HEK293T (cell line): ENCODE measurements around the gene LRRC7.

Experiments
- CTCF ChIA-PET: fragments of 350-600 bp; formaldehyde crosslinking; extraction: SDS; loops from one replicate; lab custom pipeline; 2021; ENCODE audit warnings: antibody characterized with exemption, inconsistent platforms; lab: Yijun Ruan, JAX
- POLR2A ChIA-PET: fragments of 350-600 bp; formaldehyde crosslinking; extraction: SDS; loops from one replicate; lab custom pipeline; 2020; ENCODE audit warnings: antibody characterized with exemption, inconsistent platforms; lab: Yijun Ruan, JAX
- DNase-seq: peaks from one replicate; pipeline ENCODE4 v3.0.0; 2012; ENCODE audit warnings: mixed read lengths; ENCODE audit errors: extremely low spot score
- ARNT ChIP-seq: fragments of 450-650 bp; IDR thresholded peaks from 2 replicates; pipeline ENCODE4 v1.6.1; 2017; ENCODE audit warnings: mild to moderate bottlenecking
- BHLHE40 ChIP-seq: fragments of 450-650 bp; IDR thresholded peaks from 2 replicates; pipeline ENCODE4 v1.6.1; 2016; ENCODE audit warnings: mild to moderate bottlenecking, moderate library complexity, borderline replicate concordance
- CTBP1 ChIP-seq: fragments of 450-650 bp; IDR thresholded peaks from 2 replicates; pipeline ENCODE4 v1.6.1; 2016; ENCODE audit warnings: borderline replicate concordance
- ELF4 ChIP-seq: fragments of 450-650 bp; IDR thresholded peaks from 2 replicates; pipeline ENCODE4 v1.6.1; 2017; ENCODE audit warnings: antibody characterized with exemption
- FOXA1 ChIP-seq: fragments of 450-650 bp; IDR thresholded peaks from 2 replicates; pipeline ENCODE4 v1.6.1; 2016; ENCODE audit warnings: mild to moderate bottlenecking
- FOXK2 ChIP-seq: fragments of 450-650 bp; IDR thresholded peaks from 2 replicates; pipeline ENCODE4 v1.6.1; 2016; ENCODE audit warnings: mild to moderate bottlenecking
- FOXM1 ChIP-seq: fragments of 450-650 bp; IDR thresholded peaks from 2 replicates; pipeline ENCODE4 v1.6.1; 2017; ENCODE audit warnings: mild to moderate bottlenecking, borderline replicate concordance
- HDGF ChIP-seq: fragments of 450-650 bp; IDR thresholded peaks from 2 replicates; pipeline ENCODE4 v1.6.1; 2017; ENCODE audit warnings: antibody characterized with exemption, borderline replicate concordance
- L3MBTL2 ChIP-seq: fragments of 450-650 bp; conservative IDR thresholded peaks from 2 replicates; pipeline ENCODE4 v1.6.1; 2016; ENCODE audit warnings: mild to moderate bottlenecking
- LEF1 ChIP-seq: fragments of 450-650 bp; IDR thresholded peaks from 2 replicates; pipeline ENCODE4 v1.6.1; 2017; ENCODE audit warnings: mild to moderate bottlenecking, borderline replicate concordance
- NFRKB ChIP-seq: fragments of 450-650 bp; IDR thresholded peaks from 2 replicates; pipeline ENCODE4 v1.6.1; 2016; ENCODE audit warnings: mild to moderate bottlenecking, moderate library complexity
- PKNOX1 ChIP-seq: fragments of 450-650 bp; IDR thresholded peaks from 2 replicates; pipeline ENCODE4 v1.6.1; 2016
- SP1 ChIP-seq: fragments of 450-650 bp; IDR thresholded peaks from 2 replicates; pipeline ENCODE4 v1.6.1; 2017
- SUZ12 ChIP-seq: fragments of 450-650 bp; IDR thresholded peaks from 2 replicates; pipeline ENCODE4 v1.6.1; 2016; ENCODE audit warnings: mild to moderate bottlenecking
- TARDBP ChIP-seq: fragments of 450-650 bp; IDR thresholded peaks from 2 replicates; pipeline ENCODE4 v1.6.1; 2016
- ZNF384 ChIP-seq: fragments of 450-650 bp; IDR thresholded peaks from 2 replicates; pipeline ENCODE4 v1.6.1; 2016

The LRRC7 gene

DNA sequence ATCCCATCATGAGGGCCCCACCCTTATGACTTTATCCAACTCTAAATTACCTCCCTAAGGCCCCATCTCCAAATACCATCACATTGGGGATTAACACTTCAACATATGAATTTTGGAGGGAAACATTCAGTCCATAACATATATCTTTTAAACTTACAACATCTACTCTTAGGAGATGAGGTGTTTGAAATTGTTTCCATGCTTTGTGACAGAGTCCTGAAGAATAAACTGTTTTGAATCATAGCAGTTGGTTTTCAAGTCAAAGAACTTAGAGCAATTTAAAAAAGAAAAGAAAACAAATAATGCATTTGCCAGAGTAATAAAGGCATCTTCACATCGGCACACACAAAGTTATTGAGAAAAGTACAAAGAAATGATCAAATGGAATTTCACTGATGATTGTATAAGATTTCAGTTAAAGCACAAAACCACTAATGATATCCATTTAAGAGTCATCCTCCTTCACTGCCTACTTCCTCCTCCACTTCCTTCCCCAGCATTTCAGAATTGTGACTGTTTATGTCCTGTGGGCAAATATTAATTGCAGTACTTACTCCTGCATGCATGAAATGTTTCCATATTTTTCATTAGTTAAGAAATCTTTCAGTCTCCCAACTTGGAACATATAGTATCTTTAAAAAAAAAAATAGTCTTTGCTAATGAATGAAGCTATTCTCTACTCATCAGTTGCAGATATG lies 435.6 kb downstream of the LRRC7 start:
- POLR2A ChIA-PET = no interaction called here
- no peak for TF ChIP-seq PKNOX1
- no peak for TF ChIP-seq BHLHE40
- TF ChIP-seq L3MBTL2 = no peak
- no peak for TF ChIP-seq HDGF
- TF ChIP-seq SP1 = no peak
- no peak for TF ChIP-seq CTBP1
- DNase-seq = no peak
- CTCF ChIA-PET = no interaction called here

DNA sequence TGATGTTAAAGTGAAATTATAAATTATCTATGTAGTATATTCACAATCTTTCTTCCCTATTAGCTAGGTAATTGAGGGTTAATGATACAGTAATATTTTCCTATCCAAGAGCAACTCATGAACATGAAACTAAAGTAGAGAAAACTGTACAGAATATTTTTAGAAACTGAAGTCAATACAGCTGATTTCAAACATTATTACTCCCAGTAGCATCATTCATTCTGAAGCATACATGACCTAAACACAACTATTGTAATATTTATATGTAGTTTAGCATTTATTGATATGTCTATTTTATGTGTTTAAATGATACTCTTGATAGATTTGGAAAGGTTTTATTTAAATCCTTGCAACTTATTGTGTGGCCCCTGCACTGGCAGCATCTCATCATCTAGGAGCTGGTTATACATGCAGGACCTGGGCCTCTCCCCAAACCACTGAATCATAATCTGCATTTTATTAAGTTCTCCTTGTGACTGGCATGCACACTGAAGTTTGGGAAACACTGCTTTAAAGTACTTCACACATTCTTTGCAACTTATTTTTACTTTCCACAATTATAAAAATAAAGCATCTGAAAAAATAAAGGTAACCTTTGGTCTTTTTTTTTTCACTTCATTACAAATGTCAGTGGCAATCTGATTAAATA lies 437.8 kb downstream of the LRRC7 start:
- TF ChIP-seq ZNF384 = no peak
- no peak for TF ChIP-seq HDGF
- TF ChIP-seq PKNOX1 = no peak
- TF ChIP-seq TARDBP = no peak
- no peak for TF ChIP-seq FOXK2
- TF ChIP-seq SUZ12 = no peak
- no peak for TF ChIP-seq NFRKB
- TF ChIP-seq CTBP1 = no peak
- no peak for TF ChIP-seq FOXA1
- TF ChIP-seq BHLHE40 = no peak
- no peak for TF ChIP-seq LEF1
- TF ChIP-seq FOXM1 = no peak
- TF ChIP-seq ARNT = no peak
- no peak for TF ChIP-seq ELF4
- TF ChIP-seq L3MBTL2 = no peak
- no peak for TF ChIP-seq SP1
- no peak for DNase-seq
- POLR2A ChIA-PET = no interaction called here
- CTCF ChIA-PET = no interaction called here

GRCh38 chr1:70008660-70009059 lies 440.9 kb downstream of the LRRC7 start:
- ChIA-PET CTCF (no interaction called here), POLR2A (no interaction called here)
- TF ChIP-seq BHLHE40 (no peak), SP1 (no peak), LEF1 (no peak), L3MBTL2 (no peak), ELF4 (no peak), SUZ12 (no peak), HDGF (no peak), CTBP1 (no peak), FOXA1 (no peak), PKNOX1 (no peak), FOXK2 (no peak), NFRKB (no peak), TARDBP (no peak), ARNT (no peak), ZNF384 (no peak)
- DNase-seq = no peak

GRCh38 chr1:70017770-70018169 lies 450.0 kb downstream of the LRRC7 start:
- ChIA-PET POLR2A (no interaction called here), CTCF (interaction anchor here (0.8 kb wide), 1 partner anchor 22 kb away, joined by 7 read pairs; no protein-coding TSS in a partner anchor)
- no peak for TF ChIP-seq SUZ12
- TF ChIP-seq L3MBTL2 = no peak
- no peak for TF ChIP-seq NFRKB
- TF ChIP-seq SP1 = no peak
- TF ChIP-seq TARDBP = no peak
- no peak for TF ChIP-seq ARNT
- TF ChIP-seq FOXA1 = no peak
- TF ChIP-seq FOXM1 = no peak
- TF ChIP-seq FOXK2 = no peak
- no peak for TF ChIP-seq ELF4
- no peak for TF ChIP-seq BHLHE40
- no peak for DNase-seq

DNA sequence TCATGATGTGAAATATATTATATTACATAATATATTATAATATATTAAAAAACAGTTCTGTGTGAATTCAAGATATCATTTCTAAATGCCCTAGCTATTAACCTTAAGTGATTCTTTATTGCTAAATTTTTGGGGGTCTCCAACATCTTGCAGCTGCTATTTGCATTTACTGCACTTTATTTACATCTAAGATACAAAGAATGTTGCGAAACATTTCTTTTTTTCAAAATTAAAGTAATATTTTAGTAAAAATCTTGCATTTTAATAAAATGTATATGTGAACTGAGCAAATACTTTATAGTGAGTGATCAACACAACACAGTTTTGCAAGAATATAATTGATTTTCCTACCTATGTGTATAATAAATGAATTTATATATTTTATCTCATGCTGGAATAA lies 456.6 kb downstream of the LRRC7 start:
- CTCF ChIA-PET = no interaction called here
- DNase-seq = no peak
- TF ChIP-seq PKNOX1 = no peak
- TF ChIP-seq FOXA1 = no peak
- no peak for TF ChIP-seq BHLHE40
- TF ChIP-seq NFRKB = no peak
- no peak for TF ChIP-seq ARNT
- TF ChIP-seq SUZ12 = no peak
- no peak for TF ChIP-seq ZNF384
- no peak for TF ChIP-seq L3MBTL2
- no peak for TF ChIP-seq LEF1
- TF ChIP-seq FOXK2 = no peak
- TF ChIP-seq HDGF = no peak
- no peak for TF ChIP-seq ELF4
- TF ChIP-seq SP1 = no peak
- no peak for TF ChIP-seq TARDBP
- TF ChIP-seq CTBP1 = no peak
- TF ChIP-seq FOXM1 = no peak
- POLR2A ChIA-PET = no interaction called here
